ENCODE results near the gene GHR.

GHR gene

GRCh38 chr5:42611437-42611836 lies 188.2 kb downstream of the GHR start:
- DNase-seq (ENCODE audit: extremely low read depth, low read depth) = no peak
- TF ChIP-seq, protein P1, sequence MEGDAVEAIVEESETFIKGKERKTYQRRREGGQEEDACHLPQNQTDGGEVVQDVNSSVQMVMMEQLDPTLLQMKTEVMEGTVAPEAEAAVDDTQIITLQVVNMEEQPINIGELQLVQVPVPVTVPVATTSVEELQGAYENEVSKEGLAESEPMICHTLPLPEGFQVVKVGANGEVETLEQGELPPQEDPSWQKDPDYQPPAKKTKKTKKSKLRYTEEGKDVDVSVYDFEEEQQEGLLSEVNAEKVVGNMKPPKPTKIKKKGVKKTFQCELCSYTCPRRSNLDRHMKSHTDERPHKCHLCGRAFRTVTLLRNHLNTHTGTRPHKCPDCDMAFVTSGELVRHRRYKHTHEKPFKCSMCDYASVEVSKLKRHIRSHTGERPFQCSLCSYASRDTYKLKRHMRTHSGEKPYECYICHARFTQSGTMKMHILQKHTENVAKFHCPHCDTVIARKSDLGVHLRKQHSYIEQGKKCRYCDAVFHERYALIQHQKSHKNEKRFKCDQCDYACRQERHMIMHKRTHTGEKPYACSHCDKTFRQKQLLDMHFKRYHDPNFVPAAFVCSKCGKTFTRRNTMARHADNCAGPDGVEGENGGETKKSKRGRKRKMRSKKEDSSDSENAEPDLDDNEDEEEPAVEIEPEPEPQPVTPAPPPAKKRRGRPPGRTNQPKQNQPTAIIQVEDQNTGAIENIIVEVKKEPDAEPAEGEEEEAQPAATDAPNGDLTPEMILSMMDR (IDR thresholded peaks at IDR 0.05; ENCODE audit: low read depth, low read length) = no peak

GRCh38 chr5:42612750-42613366 lies 189.6 kb downstream of the GHR start:
- no peak for DNase-seq (ENCODE audit: extremely low read depth, low read depth)
- TF ChIP-seq, protein P1 (IDR thresholded peaks at IDR 0.05; ENCODE audit: low read depth, low read length) = no peak

DNA sequence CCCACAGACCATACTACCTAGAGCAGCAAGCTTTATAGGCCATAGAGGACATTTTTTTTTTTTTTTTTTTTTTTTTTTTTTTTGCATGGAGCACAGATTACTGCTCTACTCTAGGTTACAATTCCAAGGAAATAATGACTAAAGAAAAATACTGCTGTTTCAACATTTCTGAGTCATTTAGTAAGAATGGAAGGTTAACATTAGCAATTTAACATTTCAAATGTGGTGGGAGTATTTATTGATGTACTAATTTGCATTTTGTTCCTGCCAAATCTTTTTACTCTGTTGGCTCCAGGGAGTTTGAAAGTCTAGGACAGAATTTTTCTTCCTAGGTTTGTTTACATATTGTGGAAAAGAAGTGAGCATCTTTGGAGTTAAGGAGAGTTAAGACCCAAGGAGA lies 191.3 kb downstream of the GHR start:
- TF ChIP-seq, protein P1 (IDR thresholded peaks at IDR 0.05; ENCODE audit: low read depth, low read length) = no peak
- DNase-seq (ENCODE audit: extremely low read depth, low read depth) = no peak

- TF ChIP-seq, protein P1 (IDR thresholded peaks at IDR 0.05; ENCODE audit: low read depth, low read length) = no peak
- no peak for DNase-seq (ENCODE audit: extremely low read depth, low read depth)
Measured at GRCh38 chr5:42620579-42621216, 197.5 kb downstream of the GHR start.

GRCh38 chr5:42621242-42621641 lies 198.0 kb downstream of the GHR start:
- TF ChIP-seq, protein P1 (IDR thresholded peaks at IDR 0.05; ENCODE audit: low read depth, low read length) = no peak
- DNase-seq (ENCODE audit: extremely low read depth, low read depth) = no peak

- no peak for DNase-seq (ENCODE audit: extremely low read depth, low read depth)
- TF ChIP-seq, protein P1 (IDR thresholded peaks at IDR 0.05; ENCODE audit: low read depth, low read length) = no peak
Measured at GRCh38 chr5:42621662-42622061, 198.4 kb downstream of the GHR start.

DNA sequence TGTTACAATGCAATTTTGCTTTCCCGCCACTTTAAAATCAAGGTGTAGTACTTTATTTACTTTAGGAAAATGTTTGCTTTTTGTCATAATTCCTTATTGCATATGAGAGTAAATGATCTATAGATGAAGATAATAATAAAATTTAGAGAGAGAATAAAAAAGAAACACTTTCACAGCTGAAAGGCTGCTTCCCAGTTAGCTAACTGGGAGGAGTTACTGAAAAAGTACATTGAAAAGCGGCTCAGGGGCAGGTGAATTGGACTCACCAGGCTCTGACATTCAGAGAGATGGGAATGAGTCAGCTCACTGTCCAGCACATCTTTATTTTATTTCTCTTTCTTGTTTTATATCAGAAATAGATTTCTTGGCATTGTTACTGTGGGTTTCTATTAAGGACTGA lies 201.7 kb downstream of the GHR start:
- TF ChIP-seq, protein P1 (IDR thresholded peaks at IDR 0.05; ENCODE audit: low read depth, low read length) = no peak
- DNase-seq (ENCODE audit: extremely low read depth, low read depth) = no peak

All from AG09319 (cell line).